AG10803 (cell line): Measurements from ENCODE around the gene SDHA.

Experiments
- DNase-seq: peaks from one replicate; pipeline ENCODE4 v3.0.0; 2010; ENCODE audit warnings: low read depth
- H3K4me3 ChIP-seq: 2 replicates; pipeline ENCODE4 v1.5.1; 2011; ENCODE audit warnings: mild to moderate bottlenecking, low read length, control low read depth
- CTCF ChIP-seq: conservative IDR thresholded peaks from 2 replicates; pipeline ENCODE4 v1.5.1; 2011; ENCODE audit warnings: mild to moderate bottlenecking, low read length, control low read depth, inconsistent platforms

Gene SDHA

GRCh38 chr5:172841-173251, 45.3 kb upstream of the SDHA start:
- H3K4me3 ChIP-seq, result no peak overlapping the region
- no peak for TF ChIP-seq CTCF
- DNase-seq, result no peak

DNA sequence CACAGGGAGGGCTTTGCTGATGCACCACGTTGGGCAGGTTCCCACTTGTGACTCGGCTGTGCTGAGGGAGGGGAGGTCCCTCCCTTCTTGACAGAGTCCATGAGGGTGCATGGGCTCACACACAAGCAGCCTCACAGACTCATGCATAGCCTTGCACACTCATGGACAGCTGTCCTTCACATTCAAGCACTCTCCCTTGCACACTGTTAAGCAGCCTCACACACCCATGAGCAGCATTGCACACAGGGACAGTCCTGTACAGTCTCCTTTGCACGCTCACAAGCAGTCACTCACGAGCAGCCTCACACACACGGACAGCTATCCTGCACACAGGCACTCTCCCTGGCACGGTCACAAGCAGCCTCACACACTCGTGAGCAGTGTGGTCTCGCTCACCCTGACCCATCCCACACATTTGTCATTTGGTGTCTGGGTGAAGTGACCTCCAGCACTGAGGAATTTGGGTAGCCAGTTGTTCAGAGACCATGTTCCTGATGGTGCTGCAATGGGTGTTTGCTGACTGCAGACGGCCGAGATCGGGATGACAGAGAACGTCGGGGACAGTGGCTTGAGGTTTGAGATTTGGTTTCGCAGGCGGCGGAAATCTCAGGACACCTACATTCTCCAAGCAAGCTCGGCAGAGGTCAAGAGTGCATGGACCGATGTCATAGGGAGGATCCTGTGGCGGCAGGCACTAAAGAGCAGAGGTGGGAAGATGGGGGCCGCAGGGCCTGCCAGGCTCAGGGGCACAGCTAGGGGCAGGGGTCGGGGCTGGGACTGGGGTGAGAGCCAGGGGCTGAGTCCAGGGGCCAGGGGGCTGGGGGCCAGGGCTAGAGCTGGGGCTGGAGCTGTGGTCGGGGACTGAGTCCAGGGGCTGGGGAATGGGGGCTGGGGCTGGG, 44.5 kb upstream of the SDHA start:
- TF ChIP-seq CTCF, result no peak
- no peak for DNase-seq
- no peak overlapping the region for H3K4me3 ChIP-seq

DNA sequence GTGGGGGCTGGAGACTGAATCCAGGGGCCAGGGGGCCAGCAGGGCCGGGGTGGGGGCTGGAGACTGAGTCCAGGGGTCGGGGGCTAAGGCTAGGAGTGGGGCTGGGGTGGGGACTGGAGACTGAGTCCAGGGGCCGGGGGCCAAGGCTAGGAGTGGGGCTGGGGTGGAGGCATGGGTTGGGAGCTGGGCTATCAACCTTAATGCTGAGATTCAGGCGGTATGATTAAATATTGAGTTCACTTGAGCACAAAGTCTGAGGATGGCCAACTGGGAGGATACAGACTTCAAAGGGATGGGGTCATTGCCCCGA, 43.9 kb upstream of the SDHA start:
- DNase-seq, result no peak
- no peak overlapping the region for H3K4me3 ChIP-seq
- no peak for TF ChIP-seq CTCF

DNA sequence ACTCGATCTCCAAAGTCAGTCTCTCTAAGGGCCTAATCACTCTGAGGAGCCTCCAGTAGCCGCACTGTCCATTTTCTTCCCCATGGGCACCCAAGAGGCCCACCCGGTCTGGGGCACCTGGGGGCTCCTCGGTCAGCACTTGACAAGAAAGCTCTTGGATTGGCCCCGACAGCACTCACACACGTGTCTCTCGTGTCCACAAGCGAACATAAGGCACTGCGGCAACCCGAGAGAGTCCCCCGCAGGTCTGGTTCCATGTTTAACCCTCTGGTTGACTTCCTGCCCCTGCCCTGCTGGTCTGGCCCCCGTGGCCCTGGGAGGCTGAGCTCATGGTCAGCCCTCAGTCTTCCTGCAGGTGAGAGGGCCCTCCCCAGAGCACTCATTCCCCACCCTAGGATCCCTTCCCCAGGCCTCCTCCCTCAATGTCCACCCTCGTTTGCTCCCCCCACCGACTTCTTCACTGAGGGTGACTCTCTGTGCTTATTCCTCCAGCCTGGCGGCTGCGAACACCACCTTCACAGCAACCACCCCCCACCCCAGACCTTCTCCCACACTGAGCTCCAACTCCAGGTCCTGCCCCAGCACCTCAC, 43.1 kb upstream of the SDHA start:
- no peak overlapping the region for H3K4me3 ChIP-seq
- DNase-seq, result no peak
- TF ChIP-seq CTCF, result no peak

- no peak for DNase-seq
- H3K4me3 ChIP-seq, result no peak overlapping the region
- no peak for TF ChIP-seq CTCF
Observed at GRCh38 chr5:176296-176823, 41.8 kb upstream of the SDHA start.

DNA sequence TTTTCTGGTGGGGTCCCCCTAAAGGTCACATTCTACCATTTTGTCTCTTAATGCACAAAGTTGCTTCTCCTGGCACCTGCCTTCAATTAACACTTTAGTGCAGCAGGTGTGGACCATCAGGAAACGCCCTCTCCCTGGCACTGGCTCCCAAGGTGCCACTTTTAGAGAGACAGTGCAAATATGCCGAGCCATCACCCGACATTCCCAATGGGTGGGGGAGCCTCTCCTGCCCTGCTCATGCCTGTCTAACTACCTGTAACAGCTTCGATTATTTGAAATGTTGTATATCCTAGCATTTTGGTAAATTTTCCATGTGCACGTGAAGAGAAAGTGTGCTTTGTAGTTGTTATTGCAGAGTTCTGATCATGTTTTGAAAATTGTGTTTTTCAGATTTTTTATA, 40.0 kb upstream of the SDHA start:
- DNase-seq, result no peak
- TF ChIP-seq CTCF, result no peak
- H3K4me3 ChIP-seq, result no peak overlapping the region

- no peak for TF ChIP-seq CTCF
- no peak for DNase-seq
- H3K4me3 ChIP-seq, result no peak overlapping the region
Observed at GRCh38 chr5:179401-179800, 38.7 kb upstream of the SDHA start.
